Renal cortex interstitium (tissue), 15 donors: ENCODE measurements around the gene MS4A12. TPM values are rescaled to one million over a fixed set of nuclear protein-coding genes. Genes with fewer than 3 reads are reported as not detected.
"Not testable (repeated sequence)": the region's sequence is repeated elsewhere in the genome, so short reads cannot be mapped to it uniquely, and the experiment has no call there.

Experiments
- DNase-seq, 11 donors: peaks; one replicate each; pipeline ENCODE4 v3.0.0-alpha.2; 2013; ENCODE audit warnings: low read depth in 9 of 11, low spot score in 4 of 11; ENCODE audit errors: extremely low read depth in 1 of 11
- long read RNA-seq, 16 experiments: transcript quantifications; one replicate each; lab custom pipeline, GENCODE V29; 2026
- polyA plus RNA-seq, 3 donors: library from polyadenylated mRNA; unstranded; fragments of 120-200 nt; gene quantifications; one replicate each; pipeline ENCODE4 v1.2.1, GENCODE V29; 2013; ENCODE audit not compliant: insufficient read length in 3 of 3

MS4A12 gene, protein sequence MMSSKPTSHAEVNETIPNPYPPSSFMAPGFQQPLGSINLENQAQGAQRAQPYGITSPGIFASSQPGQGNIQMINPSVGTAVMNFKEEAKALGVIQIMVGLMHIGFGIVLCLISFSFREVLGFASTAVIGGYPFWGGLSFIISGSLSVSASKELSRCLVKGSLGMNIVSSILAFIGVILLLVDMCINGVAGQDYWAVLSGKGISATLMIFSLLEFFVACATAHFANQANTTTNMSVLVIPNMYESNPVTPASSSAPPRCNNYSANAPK
- not detected for polyA plus RNA-seq
- long read RNA-seq, donor 1, result 0 reads
- long read RNA-seq, donor 2, result 0 reads
- long read RNA-seq, donor 3, result 0 reads
- long read RNA-seq, donor 4, result 0 reads
- long read RNA-seq, donor 5, result 0 reads
- long read RNA-seq, donor 6, result 0 reads
- long read RNA-seq, donor 7, result 0 reads
- long read RNA-seq, donor 8, result 0 reads
- long read RNA-seq, donor 9, result 0 reads
- long read RNA-seq, donor 10, result 0 reads
- long read RNA-seq, donor 11, result 0 reads
- long read RNA-seq, donor 12, result 0 reads
- long read RNA-seq, donor 13, result 0 reads
- long read RNA-seq, donor 14, result 0 reads
- long read RNA-seq, donor 15, result 0 reads
- long read RNA-seq, donor 16, result 0 reads

DNA sequence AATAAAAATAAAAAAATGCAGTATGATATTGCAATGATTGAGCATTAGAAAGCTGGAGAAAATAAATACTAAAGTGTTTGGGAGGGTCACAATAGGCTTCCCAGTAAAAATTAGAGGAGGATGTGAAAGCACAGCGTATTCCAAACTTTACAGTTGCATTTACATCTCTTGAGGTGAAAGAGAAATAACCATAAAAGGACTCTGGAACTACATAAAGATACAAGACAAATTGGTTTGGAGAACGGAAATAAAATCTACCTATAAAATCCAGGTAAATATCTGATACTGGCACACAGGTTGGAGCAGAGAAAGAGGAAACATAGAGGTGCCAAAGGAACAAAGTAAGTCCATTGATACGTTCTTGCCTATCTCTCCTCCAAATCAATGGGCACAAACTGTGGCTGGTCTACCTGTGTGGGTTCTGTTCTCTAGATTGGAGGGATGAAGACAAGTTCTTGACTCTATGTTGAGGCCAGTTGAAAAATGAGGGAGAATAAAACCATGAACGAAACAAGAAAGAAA, at the start of gene MS4A12:
Gene MS4A12, plus strand, starts transcription at position 291 of the 522 bp plus-strand sequence. CDS start 4,541 bp downstream, outside the sequence.
- DNase-seq, result no peak

DNA sequence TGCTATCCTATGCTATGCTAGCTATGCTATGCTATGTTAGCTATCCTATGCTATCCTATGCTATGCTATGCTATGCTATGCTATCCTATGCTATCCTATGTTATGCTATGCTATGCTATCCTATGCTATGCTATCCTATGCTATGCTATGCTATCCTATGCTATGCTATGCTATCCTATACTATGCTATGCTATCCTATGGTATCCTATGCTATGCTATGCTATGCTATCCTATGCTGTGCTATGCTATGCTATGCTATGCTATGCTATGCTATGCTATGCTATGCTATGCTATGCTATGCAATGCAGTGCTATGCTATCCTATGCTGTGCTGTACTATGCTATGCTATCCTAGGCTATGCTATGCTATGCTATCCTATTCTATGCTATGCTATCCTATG, 45.5 kb upstream of the MS4A12 start:
- DNase-seq, result no peak

DNA sequence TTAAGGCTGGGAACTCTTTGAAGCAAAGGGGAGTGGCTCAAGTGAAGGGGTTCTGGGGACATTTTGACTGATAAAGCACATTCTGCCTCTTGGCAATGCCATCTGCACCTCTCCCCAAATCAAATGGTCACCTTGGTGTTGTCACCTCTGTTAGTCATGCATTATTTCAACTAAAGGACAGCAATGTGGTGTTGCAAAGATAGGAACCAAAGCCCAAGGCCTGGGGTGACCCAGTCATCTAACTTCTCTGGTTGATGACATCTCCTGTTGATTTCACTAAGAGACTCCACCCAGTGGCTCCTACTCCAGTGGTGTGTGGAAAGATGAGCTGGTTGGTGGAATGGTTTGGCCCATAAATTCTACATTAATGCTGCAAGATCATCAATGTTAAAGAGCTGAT, 44.7 kb upstream of the MS4A12 start:
- no peak for DNase-seq

DNA sequence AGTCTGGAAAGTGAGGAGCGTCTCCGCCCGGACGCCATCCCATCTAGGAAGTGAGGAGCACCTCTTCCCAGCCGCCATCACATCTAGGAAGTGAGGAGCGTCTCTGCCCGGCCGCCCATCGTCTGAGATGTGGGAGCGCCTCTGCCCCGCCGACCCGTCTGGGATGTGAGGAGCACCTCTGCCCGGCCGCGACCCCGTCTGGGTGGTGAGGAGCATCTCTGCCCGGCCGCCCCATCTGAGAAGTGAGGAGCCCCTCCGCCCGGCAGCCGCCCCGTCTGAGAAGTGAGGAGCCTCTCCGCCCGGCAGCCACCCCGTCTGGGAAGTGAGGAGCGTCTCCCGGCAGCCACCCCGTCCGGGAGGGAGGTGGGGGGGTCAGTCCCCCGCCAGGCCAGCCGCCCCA, 41.4 kb upstream of the MS4A12 start:
- not testable (repeated sequence) for DNase-seq

DNA sequence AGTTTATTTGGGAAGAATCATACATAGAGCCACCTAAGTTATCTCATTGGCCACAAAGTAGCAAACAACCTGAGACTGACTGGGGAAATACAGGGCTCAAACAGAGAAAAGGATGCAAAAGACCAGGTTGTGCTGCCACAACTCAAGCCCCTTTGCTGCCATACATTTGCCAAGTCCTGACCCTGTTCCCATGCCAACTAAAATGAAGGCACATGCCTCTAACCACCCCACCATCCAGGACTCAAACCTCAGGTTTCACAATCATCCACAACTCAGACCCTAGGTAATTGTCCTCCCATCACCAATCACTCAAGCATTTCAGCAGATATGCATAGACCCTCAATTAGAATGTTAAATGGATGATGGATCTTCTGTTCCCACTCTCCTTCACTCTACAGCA, 38.4 kb upstream of the MS4A12 start:
- DNase-seq, result no peak

DNA sequence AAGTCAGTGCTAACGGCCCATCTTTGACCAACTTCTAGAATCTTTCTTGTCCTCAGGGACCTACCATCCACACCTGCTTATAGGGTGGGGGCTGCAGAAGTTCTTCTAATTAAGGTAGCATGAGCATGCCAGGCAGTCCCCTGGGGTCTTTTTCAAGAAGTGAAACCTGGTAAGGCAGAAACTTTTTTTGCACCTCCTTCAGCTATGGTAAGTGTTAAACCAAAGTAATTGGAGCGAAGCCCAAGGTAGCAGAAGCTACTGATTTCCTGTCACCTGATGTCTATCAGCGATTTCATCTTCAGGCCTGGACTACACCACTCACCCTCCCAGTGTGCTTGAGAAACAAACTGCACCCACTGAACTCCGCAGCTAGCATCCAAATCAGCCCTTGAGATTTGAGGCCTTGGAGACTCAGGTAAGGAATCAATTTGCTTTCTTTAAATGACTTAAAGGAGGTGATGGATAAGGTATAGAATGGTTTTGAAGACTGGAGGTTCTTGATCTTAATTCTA, 37.0 kb upstream of the MS4A12 start, which contains the start of gene MS4A1:
Gene MS4A1, plus strand, starts transcription at position 317 of the 512 bp plus-strand sequence. CDS start 6,528 bp downstream, outside the sequence.
- no peak for DNase-seq

DNA sequence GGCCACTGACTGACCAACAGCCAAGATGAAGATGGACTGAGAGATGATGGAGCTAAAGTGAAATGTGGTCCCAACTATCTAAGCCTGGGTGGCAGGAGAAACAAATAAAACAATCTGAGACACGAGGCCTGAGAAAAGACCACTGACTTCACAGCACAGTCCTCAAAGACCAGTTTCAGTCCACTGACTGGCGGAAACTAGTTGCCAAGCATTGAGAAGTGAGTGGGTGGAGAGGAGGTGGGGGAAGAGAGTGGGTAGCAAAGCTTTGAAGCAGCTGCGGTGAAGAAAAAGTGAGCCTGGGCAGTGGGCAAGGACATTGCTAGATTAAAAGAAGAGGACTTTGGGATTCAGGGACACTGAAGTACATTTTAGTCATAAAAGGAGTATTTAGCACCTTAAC, 35.0 kb upstream of the MS4A12 start:
- DNase-seq, result no peak

DNA sequence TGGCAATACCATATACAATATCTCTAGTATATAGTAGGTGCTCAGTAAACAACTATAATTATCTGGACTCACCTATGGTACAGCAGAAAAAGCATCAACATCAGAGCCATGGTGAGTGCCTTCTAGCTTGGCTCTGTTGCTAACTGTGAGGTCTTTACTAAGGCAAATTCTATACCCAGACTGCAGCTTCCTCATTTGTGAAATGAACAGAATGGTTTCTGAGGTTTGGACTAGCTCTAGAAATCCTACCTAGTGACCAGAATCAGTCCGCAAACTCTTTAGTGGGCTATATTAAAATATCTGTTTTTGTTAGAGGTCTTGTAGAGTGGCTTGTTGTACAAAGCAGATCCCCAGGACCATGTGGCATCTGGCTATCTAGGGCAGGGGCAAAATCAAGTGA, 33.2 kb upstream of the MS4A12 start:
- DNase-seq, result no peak

DNA sequence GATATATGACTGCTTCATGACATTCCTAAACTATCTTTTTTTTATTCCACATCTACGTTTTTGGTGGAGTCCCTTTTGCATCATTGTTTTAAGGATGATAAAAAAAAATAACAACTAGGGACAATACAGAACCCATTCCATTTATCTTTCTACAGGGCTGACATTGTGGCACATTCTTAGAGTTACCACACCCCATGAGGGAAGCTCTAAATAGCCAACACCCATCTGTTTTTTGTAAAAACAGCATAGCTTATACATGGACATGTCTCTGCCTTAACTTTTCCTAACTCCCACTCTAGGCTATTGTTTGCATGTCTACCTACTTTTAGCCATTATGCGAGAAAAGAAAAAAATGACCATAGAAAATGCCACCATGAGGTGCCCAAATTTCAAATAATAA, 23.7 kb upstream of the MS4A12 start:
- DNase-seq, result no peak

DNA sequence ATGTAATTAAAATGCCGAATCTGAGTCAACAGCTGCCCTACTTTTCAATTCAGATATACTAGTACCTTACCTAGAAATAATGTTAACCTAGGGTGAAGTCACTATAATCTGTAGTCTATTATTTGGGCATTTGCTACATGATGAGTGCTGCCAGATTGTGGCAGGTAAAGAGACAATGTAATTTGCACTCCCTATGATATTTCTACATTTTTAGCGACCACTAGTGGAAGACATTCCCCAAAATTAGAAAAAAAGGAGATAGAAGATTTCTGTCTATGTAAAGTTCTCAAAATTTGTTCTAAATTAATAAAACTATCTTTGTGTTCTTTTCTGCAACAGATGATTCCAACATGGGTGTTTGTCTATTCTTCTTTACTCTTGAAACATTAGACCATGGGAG, 22.9 kb upstream of the MS4A12 start:
- no peak for DNase-seq

DNA sequence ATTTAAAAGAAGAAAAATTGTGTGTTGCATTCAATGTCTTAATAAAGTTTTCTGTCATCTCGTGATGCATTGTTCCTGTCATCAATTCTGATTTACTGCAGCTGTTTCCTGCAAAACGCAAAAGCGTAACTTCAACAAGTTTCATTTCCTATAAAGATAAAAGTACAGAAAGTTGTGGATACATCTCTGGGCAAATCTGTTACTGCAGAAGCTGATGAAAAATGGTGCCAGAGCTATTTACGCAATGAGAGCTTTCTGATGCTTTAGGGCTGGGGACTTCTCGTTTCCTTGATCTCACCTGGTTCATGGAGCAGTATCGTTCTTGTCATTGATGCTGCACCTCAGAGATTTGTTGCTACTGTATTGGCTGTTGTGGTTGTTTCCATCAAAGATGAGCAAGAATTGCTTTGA, 15.5 kb upstream of the MS4A12 start:
- no peak for DNase-seq

DNA sequence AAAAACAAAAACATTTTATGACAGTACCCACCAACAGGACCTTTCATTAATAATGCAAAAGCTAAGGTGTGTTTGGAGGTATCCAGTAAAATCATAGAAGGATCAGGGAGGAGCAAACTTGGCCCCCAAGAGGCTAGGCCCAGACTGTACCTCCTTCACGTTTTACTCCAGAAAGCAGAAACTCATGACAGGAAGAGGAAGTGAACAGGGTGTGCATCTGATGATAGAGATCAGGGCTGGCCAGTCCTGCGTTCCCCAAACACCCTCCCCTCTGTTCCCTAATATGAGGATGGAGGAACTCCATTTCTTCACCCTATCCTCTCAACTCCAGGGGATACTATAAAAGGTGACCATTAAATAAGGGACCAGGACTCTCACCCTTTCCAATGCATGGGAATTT, 10.2 kb upstream of the MS4A12 start:
- DNase-seq, result no peak

DNA sequence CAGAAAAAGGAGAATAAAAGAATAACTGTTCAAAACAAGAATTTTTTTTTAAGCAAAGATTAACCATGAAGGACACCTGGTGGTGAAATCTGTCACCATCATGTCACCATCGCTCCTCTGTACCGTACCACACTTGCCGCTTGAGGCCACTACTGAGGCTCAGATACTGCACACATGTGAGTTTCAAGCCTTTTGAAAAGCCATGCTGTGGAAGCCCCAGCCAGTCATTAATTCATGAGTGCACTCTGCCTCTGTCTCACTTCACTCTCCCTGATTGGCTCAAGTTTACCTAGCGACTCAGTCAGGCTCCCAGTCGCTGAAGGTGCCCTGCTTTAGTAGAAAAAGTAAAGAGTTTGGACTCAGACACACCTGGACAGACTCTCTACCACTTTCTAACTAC, 6.6 kb upstream of the MS4A12 start:
- no peak for DNase-seq

DNA sequence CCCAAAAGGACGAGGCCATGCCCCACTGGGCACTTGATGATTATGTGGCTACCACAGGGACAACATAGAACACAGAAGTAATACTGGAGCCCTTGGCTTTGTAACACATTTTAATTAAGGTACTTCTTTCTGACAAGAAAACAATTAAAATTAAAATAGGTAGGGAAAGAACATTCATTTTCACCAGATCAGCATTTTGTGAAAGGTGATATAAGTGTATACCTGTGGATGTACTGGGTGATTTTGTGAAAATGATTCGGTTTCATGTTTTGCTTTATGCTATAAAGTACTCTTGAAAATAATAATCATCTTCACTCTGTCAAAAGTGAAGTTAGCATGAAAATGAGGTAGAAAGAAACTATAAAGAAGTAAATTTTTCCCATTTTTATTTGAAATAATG, 876 bp downstream of the MS4A12 start:
- DNase-seq, result no peak

DNA sequence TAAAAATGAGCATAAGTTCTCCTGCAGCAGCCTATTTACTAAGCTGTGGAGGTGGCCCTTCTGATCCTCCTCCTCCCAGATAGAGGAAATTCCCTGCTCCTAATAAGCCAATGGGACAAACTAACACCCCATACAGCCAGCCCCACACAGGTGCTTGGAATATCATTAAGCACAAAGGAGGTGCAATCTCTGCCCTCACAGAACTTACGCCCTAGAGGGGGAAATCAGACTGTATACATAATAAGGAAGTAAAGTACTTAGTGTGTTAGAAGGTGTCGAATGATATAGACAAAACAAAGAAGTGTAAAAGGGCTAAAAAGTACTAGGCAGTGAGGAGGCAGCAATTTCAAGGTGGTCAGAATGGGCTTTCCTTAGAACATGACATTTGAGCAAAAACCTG, 5.8 kb downstream of the MS4A12 start:
- DNase-seq, result no peak

DNA sequence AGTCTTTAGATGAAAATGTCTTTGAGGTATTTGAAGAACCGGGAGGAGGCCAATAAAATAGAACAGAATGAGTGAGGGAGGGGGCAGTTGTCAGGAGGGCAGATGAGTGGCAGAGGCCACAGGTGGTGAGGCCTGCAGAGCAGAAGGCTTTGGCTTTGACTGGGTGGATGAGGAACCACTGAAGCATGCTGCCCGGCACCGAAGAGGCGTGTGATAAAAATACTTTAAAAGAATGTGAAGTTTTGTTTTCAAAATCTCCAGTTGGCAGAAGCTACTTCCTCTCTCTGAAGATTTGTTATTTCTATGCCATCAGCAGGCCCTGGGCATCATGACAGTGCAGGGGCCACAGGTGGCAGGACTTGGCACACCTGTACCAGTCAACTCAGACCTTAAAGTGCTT, 6.3 kb downstream of the MS4A12 start:
- DNase-seq, result no peak

DNA sequence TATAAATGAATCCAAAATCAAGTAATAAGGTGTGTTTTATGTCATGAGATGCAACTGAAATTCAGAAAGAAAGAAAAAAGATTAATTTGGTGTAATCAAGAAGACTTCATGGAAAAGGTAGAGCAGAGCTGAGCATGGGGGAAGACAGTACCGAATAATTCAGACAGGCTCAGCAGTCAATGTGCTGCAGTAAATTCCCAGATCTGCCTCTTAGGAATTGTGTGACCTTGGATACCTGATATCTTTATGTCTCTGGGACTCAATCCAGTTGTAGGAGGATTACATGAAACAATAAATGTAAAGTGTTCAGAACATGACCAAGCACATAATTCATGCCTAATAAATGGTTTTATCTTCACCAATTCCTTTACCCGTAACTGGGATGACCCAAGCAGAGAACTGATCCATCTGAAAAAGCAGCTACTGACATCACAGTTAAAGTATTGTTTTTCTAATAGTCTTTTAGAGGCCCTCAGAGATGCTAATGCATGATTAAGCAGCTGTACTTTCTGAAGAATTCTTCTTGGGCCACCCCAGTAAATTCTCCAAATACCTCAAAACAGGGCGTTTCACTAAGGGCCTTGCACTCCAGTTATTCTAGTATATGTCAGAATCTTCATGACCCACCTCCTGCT, 7.8 kb downstream of the MS4A12 start:
- DNase-seq, result no peak

DNA sequence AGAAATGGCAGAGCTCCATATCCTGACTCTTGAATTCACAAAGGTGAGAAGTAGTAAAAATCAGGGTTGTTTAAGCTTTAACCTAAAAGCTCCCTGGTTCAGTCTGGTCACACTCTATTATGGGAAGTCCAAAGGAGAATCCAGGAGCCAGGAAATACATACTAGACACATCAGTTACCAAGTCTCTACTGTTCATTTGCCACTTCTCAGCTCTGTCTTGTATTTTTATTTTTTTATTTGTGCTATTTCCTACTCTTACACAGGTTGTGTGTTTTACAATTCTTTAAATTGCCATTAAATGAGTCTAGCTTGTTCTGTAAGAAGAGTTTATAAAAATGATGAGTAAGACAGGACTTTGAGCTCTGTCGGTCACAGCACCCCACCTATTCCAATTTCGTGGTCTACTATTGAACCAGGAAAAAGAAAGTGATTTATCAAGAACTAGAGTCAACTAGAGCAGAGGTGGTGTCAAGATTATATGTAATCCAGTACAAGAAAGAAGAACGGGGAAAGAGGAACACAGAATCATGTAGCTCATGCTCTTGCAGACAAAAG, 9.7 kb downstream of the MS4A12 start:
- no peak for DNase-seq

DNA sequence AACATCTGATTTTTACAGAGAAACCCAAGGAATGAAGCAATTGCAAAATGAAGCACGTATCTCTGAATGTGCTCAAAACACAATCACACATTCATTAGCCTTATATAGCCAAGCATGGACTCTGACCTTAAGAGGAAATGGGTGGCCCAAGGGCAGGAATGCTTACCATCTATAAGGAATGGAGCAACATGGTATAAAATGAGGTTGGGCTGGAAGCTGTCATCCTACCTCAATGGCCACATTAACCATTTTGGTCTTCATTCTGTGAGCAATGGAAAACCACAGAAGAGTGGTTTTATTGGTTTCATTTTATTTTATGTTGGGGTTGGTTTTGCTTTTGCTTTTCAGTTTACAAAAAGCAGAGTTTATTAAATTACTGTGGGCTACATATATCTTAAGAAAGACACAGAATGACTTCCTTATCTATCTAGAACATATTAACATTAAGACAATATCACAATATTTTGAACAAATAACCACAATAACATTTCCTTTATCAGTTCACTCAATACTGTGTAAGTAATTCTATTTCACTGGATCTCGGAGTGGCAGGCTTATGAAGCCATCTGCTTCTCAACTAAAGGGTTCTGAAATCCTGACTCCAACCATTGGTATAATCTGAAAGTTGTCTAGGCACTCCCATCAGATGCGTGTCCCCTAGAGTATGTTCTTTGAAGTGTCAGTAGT, 11.8 kb downstream of the MS4A12 start:
- no peak for DNase-seq
